BLaER1 treated with 17β-estradiol and CSF1 and Interleukin-3, amounts not matched to agents 10 nM and 100 nM (cell line): ENCODE measurements around the gene TNNC2.
"Not testable (repeated sequence)": the region's sequence is repeated elsewhere in the genome, so short reads cannot be mapped to it uniquely, and the experiment has no call there.

Source experiments
- H3K27ac ChIP-seq, 11 experiments: shearing (Covaris generic); formaldehyde crosslinking; 2 replicates each; pipeline ENCODE4 v1.8.1; 2022
- H3K27me3 ChIP-seq, 11 experiments: shearing (Covaris generic); formaldehyde crosslinking; 2 replicates each; pipeline ENCODE4 v1.8.1; 2022
- H3K36me3 ChIP-seq, 11 experiments: shearing (Covaris generic); formaldehyde crosslinking; 2 replicates each; pipeline ENCODE4 v1.8.1; 2022
- H3K4me1 ChIP-seq, 10 experiments: shearing (Covaris generic); formaldehyde crosslinking; 2 replicates each; pipeline ENCODE4 v1.8.1; 2022
- H3K4me2 ChIP-seq, 11 experiments: shearing (Covaris generic); formaldehyde crosslinking; 2 replicates each; pipeline ENCODE4 v1.8.1; 2022
- H3K4me3 ChIP-seq, 10 experiments: shearing (Covaris generic); formaldehyde crosslinking; 2 replicates each; pipeline ENCODE4 v1.8.1; 2022
- H3K9ac ChIP-seq, 11 experiments: shearing (Covaris generic); formaldehyde crosslinking; 2 replicates each; pipeline ENCODE4 v1.8.1; 2022
- H3K9me3 ChIP-seq, 11 experiments: shearing (Covaris generic); formaldehyde crosslinking; replicated peaks in 1 of 11; 2 replicates each; pipeline ENCODE4 v1.8.1; 2022
- H4K20me1 ChIP-seq, 11 experiments: shearing (Covaris generic); formaldehyde crosslinking; 2 replicates each; pipeline ENCODE4 v1.8.1; 2022
- Cebpa-rat ChIP-seq, 11 experiments: shearing (Covaris generic); IDR thresholded peaks; 2 replicates each; pipeline ENCODE4 v1.8.1; 2022

Gene TNNC2

GRCh38 chr20:45813006-45813340, 14.1 kb downstream of the TNNC2 start:
- H3K4me3 ChIP-seq = peak overlapping the region; percentile 56 to 84 (median 72)
- H3K27ac ChIP-seq = peak overlapping the region in 10 of 11 experiments; percentile 39 to 92 (median 85); a peak in 19 of 22 replicates
- peak overlapping the region; percentile 78 to 93 (median 87) for H3K4me2 ChIP-seq
- H3K9ac ChIP-seq = peak overlapping the region; percentile 61 to 90 (median 84)
- H3K27me3 ChIP-seq = peaks cover 0 to 19% (median 14%) of the 10 kb centered on the region in 11 experiments; a peak in 10 of 22 replicates
- TF ChIP-seq Cebpa-rat (IDR thresholded peaks at IDR 0.05) = no peak
- peaks cover 39 to 78% (median 72%) of the 10 kb centered on the region in 11 experiments for H3K36me3 ChIP-seq
- H3K9me3 ChIP-seq = peaks cover 0 to 23% (median 20%) of the 10 kb centered on the region in 11 experiments; a peak in 20 of 22 replicates
- H4K20me1 ChIP-seq = peaks cover 0 to 23% (median 0%) of the 10 kb centered on the region in 11 experiments; a peak in 9 of 22 replicates
- peaks cover 21 to 49% (median 39%) of the 10 kb centered on the region in 10 experiments for H3K4me1 ChIP-seq

GRCh38 chr20:45812157-45813005, 14.7 kb downstream of the TNNC2 start, which contains the start of gene UBE2C:
TSS of gene UBE2C (plus strand) at chr20:45812644. CDS start at chr20:45812696, 52 bp downstream.
- H3K4me2 ChIP-seq = peak within 1 kb of the TSS; percentile 78 to 93 (median 87)
- H3K4me1 ChIP-seq = peaks cover 21 to 49% (median 39%) of the 10 kb centered on the region in 10 experiments
- peak within 1 kb of the TSS in 10 of 11 experiments; percentile 39 to 92 (median 85); a peak in 19 of 22 replicates for H3K27ac ChIP-seq

GRCh38 chr20:45810191-45810970, 16.7 kb downstream of the TNNC2 start:
- H3K36me3 ChIP-seq = peaks cover 65 to 84% (median 75%) of the 10 kb centered on the region in 11 experiments
- peak overlapping the region; percentile 18 to 56 (median 42); a peak in 20 of 22 replicates for H3K4me2 ChIP-seq
- H3K27me3 ChIP-seq = peaks cover 0 to 19% (median 14%) of the 10 kb centered on the region in 11 experiments; a peak in 10 of 22 replicates
- peaks cover 0 to 3% (median 0%) of the 10 kb centered on the region in 11 experiments; a peak in 4 of 22 replicates for H4K20me1 ChIP-seq
- peak overlapping the region in 2 of 11 experiments; percentile 19 to 39; a peak in 3 of 22 replicates for H3K27ac ChIP-seq
- TF ChIP-seq Cebpa-rat (IDR thresholded peaks at IDR 0.05) = no peak
- H3K9me3 ChIP-seq = peaks cover 0 to 23% (median 20%) of the 10 kb centered on the region in 11 experiments; a peak in 20 of 22 replicates
- peaks cover 21 to 43% (median 36%) of the 10 kb centered on the region in 10 experiments for H3K4me1 ChIP-seq
- 0 out of 20 replicates have a peak overlapping the region, but pooled peaks of 5 of the 10 experiments have one; percentile 4 to 84 (median 72) for H3K4me3 ChIP-seq
- H3K9ac ChIP-seq = no peak overlapping the region

More at GRCh38 chr20:45812157-45813005, 14.7 kb downstream of the TNNC2 start, which contains the start of gene UBE2C:
- peak within 1 kb of the TSS; percentile 61 to 90 (median 84) for H3K9ac ChIP-seq
- H4K20me1 ChIP-seq = peaks cover 0 to 21% (median 0%) of the 10 kb centered on the region in 11 experiments; a peak in 9 of 22 replicates
- TF ChIP-seq Cebpa-rat (IDR thresholded peaks at IDR 0.05) = no peak
- H3K9me3 ChIP-seq = peaks cover 0 to 23% (median 20%) of the 10 kb centered on the region in 11 experiments; a peak in 20 of 22 replicates
- peaks cover 45 to 83% (median 75%) of the 10 kb centered on the region in 11 experiments for H3K36me3 ChIP-seq
- peak within 1 kb of the TSS; percentile 56 to 84 (median 72) for H3K4me3 ChIP-seq
- peaks cover 0 to 19% (median 14%) of the 10 kb centered on the region in 11 experiments; a peak in 10 of 22 replicates for H3K27me3 ChIP-seq

GRCh38 chr20:45801851-45802250, 25.3 kb downstream of the TNNC2 start:
- Histone ChIP-seq H3K27me3 (no peaks in the 10 kb centered on the region), H3K4me1 (peaks cover 0 to 6% (median 0%) of the 10 kb centered on the region in 10 experiments; a peak in 4 of 20 replicates)
- TF ChIP-seq Cebpa-rat (IDR thresholded peaks at IDR 0.05) = no peak

GRCh38 chr20:45798935-45799642, 28.0 kb downstream of the TNNC2 start:
- peaks cover 0 to 6% (median 0%) of the 10 kb centered on the region in 10 experiments; a peak in 4 of 20 replicates for H3K4me1 ChIP-seq
- H3K9me3 ChIP-seq = no peaks in the 10 kb centered on the region
- no peak overlapping the region for H3K4me2 ChIP-seq
- peaks cover 0 to 15% (median 0%) of the 10 kb centered on the region in 11 experiments; a peak in 6 of 22 replicates for H4K20me1 ChIP-seq
- TF ChIP-seq Cebpa-rat (IDR thresholded peaks at IDR 0.05) = no peak
- H3K27me3 ChIP-seq = no peaks in the 10 kb centered on the region
- H3K4me3 ChIP-seq = no peak overlapping the region
- H3K36me3 ChIP-seq = peaks cover 62 to 71% (median 63%) of the 10 kb centered on the region in 11 experiments
- no peak overlapping the region; a peak in 1 of 22 replicates for H3K9ac ChIP-seq
- H3K27ac ChIP-seq = no peak overlapping the region

More at GRCh38 chr20:45801851-45802250, 25.3 kb downstream of the TNNC2 start:
- Histone ChIP-seq H4K20me1 (peaks cover 0 to 15% (median 0%) of the 10 kb centered on the region in 11 experiments; a peak in 6 of 22 replicates), H3K4me2 (no peak overlapping the region), H3K9ac (no peak overlapping the region; a peak in 1 of 22 replicates), H3K4me3 (no peak overlapping the region), H3K27ac (no peak overlapping the region), H3K9me3 (no peaks in the 10 kb centered on the region), H3K36me3 (peaks cover 63 to 71% (median 64%) of the 10 kb centered on the region in 11 experiments)

- not testable (repeated sequence) for H3K9me3 ChIP-seq, H3K27ac ChIP-seq, H3K9ac ChIP-seq, H3K27me3 ChIP-seq, H3K4me3 ChIP-seq, H3K4me2 ChIP-seq
- Histone ChIP-seq H4K20me1 (peaks cover 0 to 15% (median 0%) of the 10 kb centered on the region in 11 experiments; a peak in 6 of 22 replicates), H3K36me3 (peaks cover 56 to 69% (median 59%) of the 10 kb centered on the region in 11 experiments), H3K4me1 (peaks cover 3 to 17% (median 7%) of the 10 kb centered on the region in 10 experiments)
Observed at GRCh38 chr20:45797955-45798354, 29.2 kb downstream of the TNNC2 start.

- not testable (repeated sequence) for H3K27me3 ChIP-seq, H3K9me3 ChIP-seq, H3K4me2 ChIP-seq, H3K27ac ChIP-seq, H3K4me3 ChIP-seq, H3K9ac ChIP-seq
- Histone ChIP-seq H3K4me1 (peaks cover 7 to 22% (median 11%) of the 10 kb centered on the region in 10 experiments), H4K20me1 (peaks cover 0 to 15% (median 0%) of the 10 kb centered on the region in 11 experiments; a peak in 6 of 22 replicates), H3K36me3 (peaks cover 52 to 65% (median 55%) of the 10 kb centered on the region in 11 experiments)
Observed at GRCh38 chr20:45797510-45797909, 29.6 kb downstream of the TNNC2 start.
